ENCODE results near the gene MAD1L1. TPM values are rescaled to one million over a fixed set of nuclear protein-coding genes. Genes with fewer than 3 reads are reported as not detected.

MAD1L1 gene
- total and polyA plus RNA-seq, 8 donors = 12.8 to 469 (median 27.3) TPM

DNA sequence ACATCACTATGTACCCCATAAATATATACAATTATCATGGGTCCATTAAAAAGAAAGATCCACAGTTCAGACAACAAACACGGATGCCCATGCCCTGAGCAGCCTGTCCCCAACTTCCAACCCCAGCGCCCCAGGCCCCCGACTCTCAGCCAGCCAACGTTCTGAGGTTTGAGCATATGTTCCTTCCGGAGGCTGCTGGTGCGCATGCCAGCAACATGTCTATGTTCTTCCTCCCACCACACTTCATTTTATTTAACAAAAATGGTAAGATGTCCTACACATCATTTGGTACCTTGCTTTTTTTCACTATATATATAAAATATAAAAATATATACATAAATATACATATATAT lies 250.9 kb downstream of the MAD1L1 start:
- Histone ChIP-seq H3K9me3 (no peaks in the 10 kb centered on the region), H3K36me3 (peaks cover 0 to 52% (median 29%) of the 10 kb centered on the region in 4 donors), H3K4me3 (no peak overlapping the region), H3K4me1 (no peaks in the 10 kb centered on the region), H3K27ac (no peak overlapping the region), H3K27me3 (no peaks in the 10 kb centered on the region)
- intact Hi-C loops (cut with DNase I; ENCODE audit: low total_unique reads) = no loop called here
- WGBS, 5 donors = 89 to 97% (median 93%) methylated on average over 6 of the region's 6 CpGs
- no peak for TF ChIP-seq EP300 (IDR thresholded peaks at IDR 0.05)
- no peak for TF ChIP-seq POLR2A (IDR thresholded peaks at IDR 0.05)
- no peak for TF ChIP-seq POLR2AphosphoS5 (IDR thresholded peaks at IDR 0.05)
- TF ChIP-seq CTCF (IDR thresholded peaks at IDR 0.05) = no peak
- no peak for DNase-seq

GRCh38 chr7:1981201-1981877 lies 251.4 kb downstream of the MAD1L1 start:
- Histone ChIP-seq H3K4me1 (no peaks in the 10 kb centered on the region), H3K36me3 (peaks cover 0 to 56% (median 31%) of the 10 kb centered on the region in 4 donors), H3K4me3 (no peak overlapping the region), H3K9me3 (no peaks in the 10 kb centered on the region), H3K27ac (no peak overlapping the region), H3K27me3 (no peaks in the 10 kb centered on the region)
- intact Hi-C loops (cut with DNase I; ENCODE audit: low total_unique reads) = no loop called here
- WGBS, 5 donors = 87 to 94% (median 92%) methylated on average over 13 to 19 of the region's 19 CpGs
- TF ChIP-seq EP300 (IDR thresholded peaks at IDR 0.05) = no peak
- no peak for TF ChIP-seq POLR2AphosphoS5 (IDR thresholded peaks at IDR 0.05)
- TF ChIP-seq CTCF (IDR thresholded peaks at IDR 0.05) = no peak
- no peak for TF ChIP-seq POLR2A (IDR thresholded peaks at IDR 0.05)
- DNase-seq = no peak

DNA sequence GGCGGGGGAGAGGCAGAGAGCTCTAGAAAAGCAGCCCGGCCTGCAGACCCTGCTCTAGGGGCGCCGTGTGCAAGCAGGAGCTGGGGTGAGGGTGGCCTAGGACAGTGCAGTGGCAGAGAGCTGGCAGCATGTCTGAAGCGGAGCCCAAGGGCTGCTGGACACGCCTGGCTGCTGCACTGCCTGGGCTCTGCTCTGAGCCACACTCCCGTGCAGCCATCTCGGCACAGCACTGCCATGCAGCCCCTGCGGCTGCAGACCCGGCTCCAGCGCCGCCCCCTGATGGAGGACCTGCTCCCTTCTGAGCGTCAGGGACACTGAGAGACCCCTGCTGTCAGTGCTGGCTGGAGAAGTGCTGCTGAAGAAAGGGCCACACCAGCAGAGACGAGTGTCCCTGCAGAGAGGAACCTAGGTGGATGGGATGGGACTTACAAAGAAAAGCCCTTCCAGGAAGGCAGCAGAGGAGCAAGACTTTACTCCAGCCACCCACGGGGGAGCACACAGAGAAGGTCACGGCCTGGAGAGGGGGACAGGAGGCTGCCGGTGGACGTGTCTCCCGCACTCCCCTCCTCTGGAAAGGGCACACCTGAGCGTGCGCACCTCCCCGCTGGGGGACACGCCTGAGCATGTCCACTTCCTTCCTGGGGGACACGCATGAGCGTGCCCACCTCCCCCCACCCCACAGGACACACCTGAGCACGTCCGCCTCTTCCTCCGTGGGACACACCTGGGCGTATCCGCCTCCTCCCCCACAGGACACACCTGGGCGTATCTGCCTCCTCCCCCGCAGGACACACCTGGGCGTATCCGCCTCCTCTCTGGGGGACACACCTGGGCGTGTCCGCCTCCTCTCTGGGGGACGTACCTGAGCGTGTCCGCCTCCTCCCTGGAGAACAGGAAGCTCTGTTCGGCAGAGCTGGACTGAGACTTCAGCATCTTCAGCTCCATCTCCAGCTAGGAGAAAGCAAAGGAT lies 252.9 kb downstream of the MAD1L1 start:
- Histone ChIP-seq H3K27ac (no peak overlapping the region), H3K4me1 (no peaks in the 10 kb centered on the region), H3K36me3 (peaks cover 0 to 58% (median 40%) of the 10 kb centered on the region in 4 donors), H3K9me3 (no peaks in the 10 kb centered on the region), H3K27me3 (no peaks in the 10 kb centered on the region), H3K4me3 (no peak overlapping the region)
- TF ChIP-seq POLR2A (IDR thresholded peaks at IDR 0.05) = no peak
- no peak for TF ChIP-seq CTCF (IDR thresholded peaks at IDR 0.05)
- 89 to 93% (median 92%) methylated on average over 34 to 40 of the region's 40 CpGs for WGBS, 5 donors
- intact Hi-C loops (cut with DNase I; ENCODE audit: low total_unique reads) = no loop called here
- DNase-seq = no peak

DNA sequence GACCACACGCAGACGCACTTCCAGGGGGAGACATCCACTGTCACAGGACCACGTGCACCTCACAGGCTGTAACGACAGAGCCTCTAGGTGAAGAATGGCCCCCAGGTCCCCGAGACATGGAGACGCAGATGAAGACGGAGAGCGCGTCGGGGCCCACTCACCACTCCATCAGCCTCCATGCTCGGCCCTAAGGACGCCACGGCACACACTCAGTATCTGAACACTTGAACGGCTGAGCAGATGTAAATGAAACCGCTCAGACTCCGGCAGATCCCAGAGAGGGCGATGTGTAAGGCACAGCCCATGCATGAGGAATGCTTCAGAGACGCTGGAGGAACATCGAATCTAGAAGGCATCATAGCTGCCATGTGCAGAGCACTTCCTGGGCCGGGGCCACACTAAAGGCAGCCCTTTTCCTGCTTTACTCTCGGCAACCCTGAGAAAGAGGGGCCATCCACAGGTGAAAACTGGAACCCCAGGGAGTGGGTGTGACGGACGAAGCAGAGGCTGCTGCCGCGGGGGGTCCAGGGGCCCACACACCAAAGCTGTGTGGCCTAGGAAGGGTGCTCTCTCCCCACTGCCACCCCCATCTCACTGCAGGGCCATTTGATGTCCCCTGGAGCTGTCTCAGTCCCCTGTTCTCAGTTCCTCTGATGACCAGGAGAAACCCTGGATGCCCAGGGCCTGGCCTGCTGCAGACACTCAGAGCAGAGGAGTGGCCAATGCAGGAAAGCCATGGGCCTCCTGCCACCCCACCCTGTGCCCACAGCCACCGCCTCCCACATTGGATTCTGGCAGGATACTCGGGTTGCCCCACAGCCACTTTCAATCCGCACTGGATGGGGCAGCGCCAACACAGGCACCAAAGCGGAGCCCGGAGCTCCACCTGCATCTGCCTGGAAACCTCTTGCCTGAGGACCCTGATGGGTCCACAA lies 253.8 kb downstream of the MAD1L1 start:
- Histone ChIP-seq H3K9me3 (no peaks in the 10 kb centered on the region), H3K4me1 (no peaks in the 10 kb centered on the region), H3K27ac (no peak overlapping the region), H3K4me3 (no peak overlapping the region), H3K36me3 (peaks cover 0 to 60% (median 41%) of the 10 kb centered on the region in 4 donors), H3K27me3 (no peaks in the 10 kb centered on the region)
- no peak for DNase-seq
- TF ChIP-seq CTCF (IDR thresholded peaks at IDR 0.05) (no peak), POLR2AphosphoS5 (IDR thresholded peaks at IDR 0.05) (no peak), POLR2A (IDR thresholded peaks at IDR 0.05) (no peak), EP300 (IDR thresholded peaks at IDR 0.05) (no peak)
- 95 to 98% (median 97%) methylated on average over 27 to 31 of the region's 31 CpGs for WGBS, 5 donors
- intact Hi-C loops (cut with DNase I; ENCODE audit: low total_unique reads) = no loop called here
